Fibroblast of lung (primary cell): ENCODE data around the gene PLA2G3.

Source experiments
- EZH2 ChIP-seq: IDR thresholded peaks from 2 replicates; pipeline ENCODE4 v1.5.1; 2012; ENCODE audit warnings: low read length, control low read depth, mild to moderate bottlenecking; ENCODE audit errors: missing control alignments
- TF ChIP-seq, protein P1 (sequence below), 2 donors: IDR thresholded peaks in 1 of 2; conservative IDR thresholded peaks in 1 of 2; 1 replicate in 1 of 2; 2 replicates in 1 of 2; pipeline ENCODE4 v1.5.1; 2011 to 2012; ENCODE audit warnings: low read length in 2 of 2, control low read depth in 1 of 2, inconsistent platforms in 1 of 2, low read depth in 1 of 2, mild to moderate bottlenecking in 1 of 2

DNA sequence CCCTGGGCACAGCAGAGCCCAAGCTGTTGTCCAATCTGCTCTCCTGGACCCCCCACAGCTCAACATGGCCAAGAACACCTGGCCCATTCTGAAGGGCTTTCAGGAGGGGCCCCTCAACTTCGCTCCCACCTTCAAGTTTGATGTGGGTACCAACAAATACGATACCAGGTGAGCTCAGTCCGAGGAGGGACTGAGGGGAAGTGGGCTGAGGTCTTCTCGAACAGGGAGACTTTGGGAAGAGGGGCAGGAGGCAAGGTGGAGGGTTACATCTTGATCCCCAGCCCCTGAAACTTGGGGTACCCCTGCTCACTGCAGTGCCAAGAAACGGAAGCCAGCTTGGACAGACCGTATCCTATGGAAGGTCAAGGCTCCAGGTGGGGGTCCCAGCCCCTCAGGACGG is 12.2 kb downstream of the PLA2G3 start:
- TF ChIP-seq, protein P1, sequence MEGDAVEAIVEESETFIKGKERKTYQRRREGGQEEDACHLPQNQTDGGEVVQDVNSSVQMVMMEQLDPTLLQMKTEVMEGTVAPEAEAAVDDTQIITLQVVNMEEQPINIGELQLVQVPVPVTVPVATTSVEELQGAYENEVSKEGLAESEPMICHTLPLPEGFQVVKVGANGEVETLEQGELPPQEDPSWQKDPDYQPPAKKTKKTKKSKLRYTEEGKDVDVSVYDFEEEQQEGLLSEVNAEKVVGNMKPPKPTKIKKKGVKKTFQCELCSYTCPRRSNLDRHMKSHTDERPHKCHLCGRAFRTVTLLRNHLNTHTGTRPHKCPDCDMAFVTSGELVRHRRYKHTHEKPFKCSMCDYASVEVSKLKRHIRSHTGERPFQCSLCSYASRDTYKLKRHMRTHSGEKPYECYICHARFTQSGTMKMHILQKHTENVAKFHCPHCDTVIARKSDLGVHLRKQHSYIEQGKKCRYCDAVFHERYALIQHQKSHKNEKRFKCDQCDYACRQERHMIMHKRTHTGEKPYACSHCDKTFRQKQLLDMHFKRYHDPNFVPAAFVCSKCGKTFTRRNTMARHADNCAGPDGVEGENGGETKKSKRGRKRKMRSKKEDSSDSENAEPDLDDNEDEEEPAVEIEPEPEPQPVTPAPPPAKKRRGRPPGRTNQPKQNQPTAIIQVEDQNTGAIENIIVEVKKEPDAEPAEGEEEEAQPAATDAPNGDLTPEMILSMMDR (conservative IDR thresholded peaks at IDR 0.05 in 1 of 2, IDR thresholded peaks at IDR 0.05 in 1 of 2; ENCODE audit: low read depth in 1 of 2, low read length in 2 of 2): no peak
- TF ChIP-seq EZH2: no peak
